ENCODE measurements around the gene CAMK4.

CAMK4 gene

DNA sequence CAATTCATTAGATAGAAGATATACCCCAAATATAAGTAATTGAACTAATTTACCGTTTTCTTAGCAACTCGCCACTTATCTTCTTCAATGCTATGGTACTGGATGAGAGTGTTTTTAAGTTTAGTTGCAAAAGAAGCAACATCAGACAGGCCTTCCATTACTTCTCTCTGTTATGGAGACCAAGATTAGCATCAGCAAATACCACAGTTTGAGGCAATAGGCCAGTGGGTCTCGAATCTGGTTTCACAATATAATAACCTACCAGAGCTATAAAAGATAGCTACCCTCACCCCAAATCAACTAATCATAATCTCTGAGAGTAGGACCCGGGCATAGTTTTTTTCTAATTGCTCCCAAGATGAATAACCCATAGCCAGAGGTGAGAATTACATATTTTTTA is 283.1 kb downstream of the CAMK4 start:
- DNase-seq: no peak

DNA sequence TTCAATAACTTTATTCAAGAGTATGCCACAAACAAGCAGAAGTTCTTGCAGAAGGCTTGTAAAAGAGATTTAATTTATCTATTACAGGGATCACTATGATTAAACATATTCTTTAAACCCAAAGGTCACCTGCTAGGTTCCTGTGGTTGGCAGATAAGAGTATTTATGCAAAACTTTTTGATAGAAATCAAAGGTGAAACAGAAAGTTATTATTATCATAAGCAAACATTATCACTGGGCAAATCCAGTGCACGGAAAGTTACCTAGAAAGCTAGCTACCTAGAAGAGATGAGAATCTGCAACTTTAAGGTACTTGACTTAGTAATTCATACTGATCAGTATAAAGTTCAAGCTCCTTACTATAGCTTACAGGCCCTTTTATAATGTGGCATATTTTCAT is 284.9 kb downstream of the CAMK4 start:
- DNase-seq: no peak

DNA sequence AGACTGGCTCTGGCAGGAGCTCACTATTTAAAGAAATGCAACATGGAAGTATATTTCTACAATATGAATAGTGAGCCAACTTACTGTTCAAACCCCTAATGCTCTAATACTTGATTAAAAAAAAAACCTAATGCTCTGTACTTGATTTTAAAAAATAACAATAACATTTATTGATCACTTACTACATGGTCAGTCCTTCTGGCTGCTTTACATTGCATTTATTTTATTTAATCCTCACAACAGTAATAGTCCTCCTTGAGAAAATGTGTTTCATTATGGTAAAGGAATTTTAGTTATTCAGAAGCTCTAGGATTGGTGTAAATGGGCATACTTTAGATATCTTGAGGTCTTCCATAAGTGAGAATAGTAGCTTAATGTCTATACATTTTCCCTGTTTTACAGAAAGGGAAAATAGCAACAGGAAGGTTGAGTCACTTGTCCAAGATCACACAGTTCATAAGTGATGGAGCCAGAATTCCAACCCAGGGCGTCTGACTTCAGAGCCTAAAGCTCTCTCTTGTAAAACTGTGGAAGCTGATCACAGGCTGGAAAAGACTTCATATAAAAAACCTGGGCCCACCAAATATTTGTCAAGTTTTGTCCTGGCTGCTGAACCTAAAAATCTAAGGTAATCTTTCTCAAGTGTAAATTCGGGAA is 287.1 kb downstream of the CAMK4 start:
- no peak for DNase-seq

DNA sequence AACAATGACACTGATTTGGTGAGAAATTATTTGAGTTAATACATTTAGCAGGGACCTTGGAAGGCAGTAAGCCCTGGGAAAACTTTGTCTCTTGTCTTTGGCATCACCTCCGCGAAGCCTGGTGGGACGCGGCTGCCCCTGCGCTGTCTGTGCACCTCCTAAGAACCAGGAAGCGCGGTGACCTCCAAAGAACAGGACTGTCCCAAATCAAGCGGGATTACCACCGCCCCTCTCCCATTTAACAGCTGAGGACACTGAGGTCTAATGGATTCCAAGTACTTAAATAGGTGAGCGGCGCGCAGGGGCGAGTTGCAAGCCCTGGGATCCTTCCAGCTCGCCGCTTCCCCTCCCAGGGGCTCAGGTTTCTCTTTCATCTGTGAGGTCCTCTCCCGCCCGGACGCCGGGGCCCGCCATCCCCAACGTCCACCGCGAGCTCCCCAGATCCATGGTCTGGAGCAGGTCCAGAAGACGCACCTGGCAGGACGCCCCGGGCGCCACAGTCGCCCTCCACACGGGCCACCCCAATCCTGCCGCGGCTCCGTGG is 287.7 kb downstream of the CAMK4 start:
- DNase-seq: peak; percentile 83

DNA sequence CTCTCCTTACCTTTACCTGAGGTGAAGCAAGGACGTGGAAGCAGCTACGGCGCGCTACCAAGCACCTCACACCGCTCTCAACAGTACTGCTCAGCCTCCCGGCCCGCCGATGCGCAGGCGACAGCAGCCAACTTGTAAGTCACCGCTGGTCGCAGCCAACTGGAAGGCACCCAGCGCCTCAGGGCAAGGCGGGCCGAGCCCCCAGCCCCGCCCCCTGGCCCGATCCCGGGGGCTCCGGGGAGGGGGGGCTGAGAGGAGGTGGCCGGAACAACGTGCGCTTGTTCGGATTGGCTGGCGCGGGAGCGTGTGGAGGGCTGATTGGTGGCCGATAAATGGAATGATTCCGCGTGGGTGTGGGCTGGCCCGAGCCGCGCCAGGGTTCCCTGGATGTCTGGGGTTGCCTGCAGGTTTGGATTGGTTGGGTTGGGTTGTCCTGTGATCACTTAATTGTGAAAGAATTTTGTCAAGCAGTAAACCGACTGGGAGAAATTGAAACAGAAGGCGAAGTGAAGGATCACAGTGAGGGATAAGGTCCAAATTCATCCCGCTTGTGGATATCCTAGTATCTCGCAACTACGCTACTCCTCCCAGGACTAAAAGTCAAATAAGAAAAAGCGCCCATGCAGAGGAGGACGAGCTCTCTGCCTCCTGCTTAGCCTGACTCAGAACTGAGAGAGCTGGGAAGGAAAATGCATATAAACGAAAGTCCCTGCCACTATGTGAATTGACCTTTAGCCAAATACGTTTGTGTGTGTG is 288.4 kb downstream of the CAMK4 start, which contains the start of gene STARD4:
TSS of gene STARD4 (minus strand) at position 161 of the 756 bp plus-strand sequence. CDS start 5,102 bp downstream, outside the sequence.
- DNase-seq: peak; percentile 99

DNA sequence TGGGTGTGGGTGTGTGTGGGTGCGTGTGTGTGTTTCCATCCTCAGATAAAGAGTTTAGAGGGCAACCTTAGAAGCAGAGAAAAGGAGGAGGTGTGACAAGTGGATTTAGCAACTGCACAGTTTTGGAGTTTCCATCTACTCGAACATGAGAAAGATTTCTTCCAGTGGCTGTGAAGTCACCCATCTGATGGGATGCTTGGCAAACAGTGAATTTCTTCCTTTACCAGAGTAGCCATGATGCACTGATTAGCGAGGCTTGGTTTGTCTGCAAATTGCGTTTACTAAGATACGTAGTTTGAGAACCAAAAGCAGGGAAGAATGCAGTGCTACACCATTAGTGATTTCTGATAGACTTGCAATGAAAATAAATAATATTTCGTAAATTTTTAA is 288.9 kb downstream of the CAMK4 start:
- DNase-seq: no peak

DNA sequence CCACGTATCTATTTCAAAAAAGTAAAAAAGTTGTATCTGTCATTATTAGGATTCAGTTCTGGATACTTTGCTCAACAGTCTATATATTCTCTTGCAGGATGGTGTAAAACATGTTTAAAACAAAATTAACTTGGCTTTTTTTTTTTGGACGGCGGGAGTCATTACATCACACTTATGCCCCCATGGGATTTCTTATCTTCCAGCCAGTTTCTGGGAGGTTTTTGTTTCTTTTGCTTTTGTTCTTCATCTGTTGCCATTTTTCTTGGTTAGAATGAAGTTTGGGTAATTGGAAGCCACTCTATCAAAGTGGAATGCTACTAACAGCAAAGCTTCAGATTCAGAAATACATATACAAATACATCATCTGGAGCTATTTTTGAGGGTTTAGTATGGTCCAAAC is 289.9 kb downstream of the CAMK4 start:
- no peak for DNase-seq

DNA sequence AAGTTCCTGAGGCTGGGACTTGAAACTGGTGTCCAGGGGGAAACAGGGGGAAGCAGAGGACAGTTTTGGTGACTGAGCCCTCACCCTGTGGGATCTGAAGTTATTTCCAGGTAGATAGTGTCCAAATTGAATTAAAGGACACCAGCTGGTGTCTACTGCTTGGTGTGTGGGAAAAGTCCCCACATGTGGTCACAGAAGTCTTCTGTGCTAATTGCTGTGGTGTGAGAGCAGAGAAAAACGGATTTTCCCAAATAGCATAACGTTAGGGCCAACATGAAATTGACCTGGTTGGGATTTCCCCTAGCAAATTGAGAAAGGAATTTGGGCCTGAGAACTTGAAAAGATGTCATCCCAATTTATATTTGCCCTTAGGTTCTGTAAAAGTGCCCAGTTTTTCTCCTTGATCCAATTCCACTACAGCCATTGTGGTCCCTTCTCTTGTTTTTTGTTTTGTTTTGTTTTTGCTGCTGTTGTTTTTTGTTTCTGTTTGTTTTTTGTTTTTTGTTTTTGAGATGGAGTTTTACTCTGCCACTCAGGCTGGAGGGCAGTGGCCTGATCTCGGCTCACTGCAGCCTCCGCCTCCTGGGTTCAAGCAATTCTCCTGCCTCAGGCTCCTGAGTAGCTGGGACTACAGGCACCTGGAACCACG is 293.8 kb downstream of the CAMK4 start:
- no peak for DNase-seq

DNA sequence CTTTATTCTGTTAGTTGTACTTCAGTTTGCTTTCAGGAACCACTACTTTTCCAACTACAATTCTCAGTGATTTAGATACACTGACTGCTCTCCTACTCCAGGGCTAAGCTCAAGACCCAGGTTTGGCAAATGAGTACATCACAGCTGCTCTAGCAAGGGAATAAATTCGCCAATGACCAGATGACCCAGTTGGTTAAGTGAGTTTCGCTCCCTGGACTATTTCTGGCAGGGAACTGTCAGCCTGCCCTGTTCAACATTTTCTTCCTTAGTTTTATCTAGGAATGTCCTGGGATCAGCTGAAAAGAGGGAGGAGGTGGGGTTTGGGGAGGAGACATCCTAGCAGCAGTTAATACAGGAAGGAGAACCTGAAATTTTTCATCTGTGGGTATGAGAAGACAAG is 294.6 kb downstream of the CAMK4 start:
- DNase-seq: no peak

DNA sequence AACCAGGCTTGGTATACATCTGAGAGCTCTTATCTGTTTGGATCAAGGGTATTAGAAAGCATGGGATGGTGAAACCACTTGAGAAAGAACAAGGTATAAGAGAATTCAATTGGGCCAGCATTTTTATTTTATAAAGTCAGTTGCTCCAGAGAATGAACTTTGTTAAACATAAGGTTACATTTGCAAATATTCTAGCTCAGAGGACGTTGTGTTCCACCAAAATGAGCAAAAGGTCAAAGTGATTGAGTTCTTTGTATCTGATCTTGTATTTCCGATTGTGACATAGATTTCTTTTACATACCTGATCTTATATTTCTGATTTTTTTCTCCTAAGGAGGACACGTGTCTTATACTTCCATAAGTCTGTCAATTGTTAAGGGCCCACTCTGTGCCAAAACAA is 296.7 kb downstream of the CAMK4 start:
- no peak for DNase-seq

DNA sequence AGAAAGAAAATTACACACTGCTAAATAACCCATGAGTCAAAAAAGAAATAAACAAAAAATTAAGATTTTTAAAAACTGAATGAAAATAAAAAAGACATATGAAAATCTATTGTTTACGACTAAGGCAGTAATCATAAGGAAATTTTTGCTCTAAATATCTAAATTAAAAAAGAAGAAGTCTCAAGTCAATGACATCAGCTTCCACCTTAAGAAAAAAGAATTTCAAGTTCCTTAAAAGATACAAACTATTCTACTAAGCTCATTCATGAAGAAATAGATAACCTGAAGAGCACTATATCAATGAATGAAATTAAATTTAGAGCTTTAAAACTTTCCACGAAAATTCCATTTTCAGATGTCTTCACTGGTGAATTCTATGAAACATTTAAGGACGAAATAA is 303.9 kb downstream of the CAMK4 start:
- DNase-seq: no peak

DNA sequence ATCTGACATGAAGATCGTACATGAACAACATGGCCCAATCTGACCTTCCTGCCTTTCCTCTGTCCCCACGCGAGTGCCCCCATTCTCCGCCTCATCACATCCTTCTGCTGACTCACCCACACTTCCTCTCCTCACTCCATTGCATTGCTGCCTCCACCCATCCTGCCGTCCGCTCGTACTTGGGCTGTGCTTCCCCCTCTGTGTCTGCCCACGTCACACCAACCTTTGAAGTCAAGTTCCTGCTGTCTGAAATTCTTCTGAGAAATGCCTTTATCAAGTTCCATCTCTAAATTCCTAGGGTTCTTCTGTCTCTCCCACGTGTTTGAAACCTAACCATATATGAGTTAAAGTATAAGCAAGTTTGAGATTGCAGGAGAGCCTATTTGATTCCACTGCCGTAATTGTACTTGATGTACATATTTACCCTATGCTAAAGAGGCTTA is 306.1 kb downstream of the CAMK4 start:
- DNase-seq: peak; percentile 6

DNA sequence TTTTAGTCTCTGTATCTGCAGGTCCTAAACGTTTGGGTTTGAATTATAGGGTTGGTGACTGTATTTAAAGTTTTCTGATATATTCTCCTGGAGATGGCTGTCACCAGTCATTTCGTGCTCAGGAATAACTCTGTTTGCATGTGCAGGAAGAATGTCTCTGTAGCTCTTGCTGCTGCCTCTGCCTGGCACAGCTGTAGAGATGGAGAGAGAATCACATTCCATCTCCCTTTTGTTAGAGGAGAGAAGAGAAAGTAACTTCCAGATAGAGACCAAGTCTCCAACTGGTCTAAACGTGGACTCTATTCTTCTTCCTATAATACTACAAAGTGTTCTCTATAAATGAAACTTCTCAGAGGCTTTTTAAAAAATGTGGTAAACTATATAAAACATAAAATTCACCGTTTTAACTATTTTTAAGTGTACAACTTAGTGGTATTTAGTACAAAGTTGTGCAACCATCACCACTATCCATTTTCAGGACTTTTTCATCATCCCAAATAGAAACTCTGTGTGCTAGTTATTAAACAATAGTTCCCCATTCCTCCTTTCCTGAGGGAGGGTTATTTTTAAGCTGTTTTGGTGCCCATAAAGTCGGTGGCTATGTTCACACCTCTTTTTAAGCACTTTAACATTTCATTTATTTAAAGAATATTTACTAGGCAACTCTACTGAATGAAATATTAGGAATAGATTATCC is 308.9 kb downstream of the CAMK4 start:
- DNase-seq: no peak

DNA sequence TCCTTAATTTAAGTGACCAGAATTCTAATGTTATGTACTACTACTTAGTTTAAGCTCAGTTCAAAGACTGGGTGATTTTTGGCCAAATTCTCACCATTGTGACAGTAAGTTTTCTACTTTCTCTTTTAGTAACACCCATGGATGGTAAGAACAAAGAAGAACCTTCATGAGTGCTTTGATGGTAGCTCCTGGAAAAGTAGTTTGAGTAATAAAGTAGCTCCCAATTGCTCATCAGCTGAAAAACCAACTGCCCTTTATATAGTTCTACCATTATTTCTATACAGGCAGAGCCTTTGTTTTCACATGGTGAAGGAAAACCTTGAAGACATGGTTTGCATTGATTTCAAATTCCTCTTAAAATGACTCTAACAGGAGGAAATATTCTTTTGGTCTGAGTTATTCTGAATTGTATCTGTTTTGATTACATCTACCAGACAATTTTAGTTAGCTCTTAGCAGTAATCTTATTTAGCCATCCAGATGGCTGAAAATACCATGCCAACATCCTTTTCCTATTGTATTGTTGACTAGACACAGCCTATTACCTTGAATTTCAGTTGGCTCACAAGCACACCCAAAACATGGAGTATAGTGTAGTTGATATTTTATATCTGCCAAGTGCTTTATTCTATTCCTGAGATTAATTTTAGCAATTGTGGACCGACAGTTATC is 311.8 kb downstream of the CAMK4 start:
- no peak for DNase-seq

DNA sequence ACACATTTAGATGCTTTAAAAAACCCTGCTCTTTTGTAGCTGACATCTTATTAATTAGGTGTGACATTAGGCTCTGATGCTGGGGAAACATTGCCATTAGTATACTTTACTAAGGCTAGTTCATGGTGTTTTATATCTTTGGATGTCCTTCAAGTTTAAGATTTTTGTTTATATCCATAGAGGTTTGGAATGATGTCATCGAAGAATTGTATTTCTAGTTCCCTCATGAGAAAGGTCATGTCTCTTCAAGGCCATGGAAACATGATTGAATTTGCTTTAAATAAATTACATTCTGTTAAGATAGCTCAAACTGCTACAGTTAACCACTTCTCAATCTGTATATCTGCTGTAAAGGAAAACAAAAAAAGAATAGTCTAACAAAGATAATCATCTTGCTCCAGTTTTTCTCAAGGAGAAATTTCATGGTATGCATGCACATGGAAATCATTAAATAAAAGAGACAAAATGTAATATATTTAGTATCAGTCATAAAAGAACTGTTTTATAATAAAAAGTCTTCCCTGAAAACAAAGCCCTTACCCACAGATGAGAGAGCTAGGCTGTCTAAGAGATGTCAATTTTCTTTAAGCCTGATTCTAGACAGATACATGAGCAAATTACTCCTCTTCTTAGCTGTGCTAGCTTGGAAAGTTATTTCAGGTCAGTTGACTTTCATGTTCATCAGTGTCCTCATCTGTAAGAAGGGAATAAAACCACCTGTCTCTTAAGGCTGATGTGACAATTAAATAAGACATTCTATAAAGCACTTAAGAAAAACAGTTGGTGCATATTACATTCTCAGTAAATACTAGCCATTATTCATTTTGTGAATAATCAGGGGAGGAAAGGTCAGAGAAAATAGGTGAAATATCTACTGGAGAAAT is 313.2 kb downstream of the CAMK4 start:
- no peak for DNase-seq

All from DMS53 (cell line).